ENCODE results near the gene B3GALT2.

B3GALT2 gene

DNA sequence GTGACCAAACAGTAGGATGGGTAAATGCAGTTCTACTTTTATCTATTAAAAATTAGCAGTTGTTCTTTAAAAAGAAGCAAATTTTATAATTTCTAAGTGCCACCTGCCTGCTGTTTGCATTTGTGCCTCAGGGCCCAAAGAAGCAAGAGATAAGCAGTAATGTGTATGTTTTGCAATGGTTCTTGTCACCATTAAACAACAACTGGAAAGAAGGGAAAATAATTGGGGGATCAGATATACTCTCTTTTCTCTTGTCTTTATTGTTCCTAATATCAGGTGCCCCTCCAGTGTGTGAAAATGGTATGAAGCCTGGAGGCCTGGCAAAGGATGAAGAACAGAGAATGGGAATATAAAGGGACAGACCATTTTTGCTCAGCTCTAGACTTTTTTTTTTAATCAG, 9.6 kb downstream of the B3GALT2 start:
- no peak for ATAC-seq (ENCODE audit: insufficient read depth, low read depth)
- no peak overlapping the region for H3K4me3 ChIP-seq (ENCODE audit: low read depth in 1 of 2, low read length in 2 of 2)
- no peak for DNase-seq
- H3K4me2 ChIP-seq (ENCODE audit: insufficient read depth, low read length), result no peak overlapping the region
- peaks cover 14% of the 10 kb centered on the region; the same call in 1 of the 2 replicates for H4K20me1 ChIP-seq (ENCODE audit: insufficient read depth, low read length)
- H3K9me3 ChIP-seq (ENCODE audit: insufficient read depth, low read length, severe bottlenecking), result no peaks in the 10 kb centered on the region
- H3K79me2 ChIP-seq (ENCODE audit: insufficient read depth, low read length), result peaks cover 48% of the 10 kb centered on the region
- 0 out of 2 replicates have a peak, but pooled peaks cover 2% of the 10 kb centered on the region for H3K36me3 ChIP-seq (ENCODE audit: insufficient read depth, low read length)
- H2AFZ ChIP-seq (ENCODE audit: low read depth, low read length), result no peak overlapping the region
- TF ChIP-seq EZH2 (IDR thresholded peaks at IDR 0.05; ENCODE audit: borderline replicate concordance, low read depth, low read length, severe bottlenecking) (no peak), CTCF (IDR thresholded peaks at IDR 0.05; ENCODE audit: borderline replicate concordance, extremely low read depth, low read length, poor library complexity, severe bottlenecking) (no peak)
- H3K27ac ChIP-seq (ENCODE audit: low read length), result no peak overlapping the region
- H3K9ac ChIP-seq (ENCODE audit: low read depth, low read length), result no peak overlapping the region
- no peaks in the 10 kb centered on the region for H3K4me1 ChIP-seq (ENCODE audit: insufficient read depth, low read length)
- no peaks in the 10 kb centered on the region for H3K27me3 ChIP-seq (ENCODE audit: insufficient read depth, low read length, poor library complexity)

DNA sequence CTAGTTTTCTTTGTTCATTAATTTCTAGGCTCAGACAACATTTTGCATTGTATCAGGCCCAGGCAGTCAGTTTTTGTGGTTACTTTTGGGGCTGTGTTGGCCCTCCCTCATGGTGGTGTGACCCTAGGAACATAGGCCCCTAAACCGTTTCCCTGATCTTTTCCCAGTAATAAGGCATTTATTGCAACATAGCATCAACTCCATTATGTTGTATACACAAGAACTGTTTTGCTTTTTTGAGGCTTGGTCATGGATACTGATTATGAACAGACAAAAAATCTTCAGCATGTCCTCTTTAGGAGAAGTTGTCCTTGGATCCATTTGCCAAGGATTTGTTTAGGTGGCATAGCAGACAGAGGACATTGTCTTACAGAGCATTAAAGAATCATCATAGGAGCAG, 10.3 kb downstream of the B3GALT2 start:
- Histone ChIP-seq H3K27ac (ENCODE audit: low read length) (no peak overlapping the region), H3K9me3 (ENCODE audit: insufficient read depth, low read length, severe bottlenecking) (no peaks in the 10 kb centered on the region), H3K79me2 (ENCODE audit: insufficient read depth, low read length) (peaks cover 55% of the 10 kb centered on the region), H3K9ac (ENCODE audit: low read depth, low read length) (no peak overlapping the region), H2AFZ (ENCODE audit: low read depth, low read length) (no peak overlapping the region), H4K20me1 (ENCODE audit: insufficient read depth, low read length) (peaks cover 16% of the 10 kb centered on the region; the same call in 1 of the 2 replicates), H3K27me3 (ENCODE audit: insufficient read depth, low read length, poor library complexity) (no peaks in the 10 kb centered on the region), H3K4me2 (ENCODE audit: insufficient read depth, low read length) (no peak overlapping the region), H3K4me1 (ENCODE audit: insufficient read depth, low read length) (no peaks in the 10 kb centered on the region), H3K4me3 (ENCODE audit: low read depth in 1 of 2, low read length in 2 of 2) (no peak overlapping the region), H3K36me3 (ENCODE audit: insufficient read depth, low read length) (0 out of 2 replicates have a peak, but pooled peaks cover 2% of the 10 kb centered on the region)
- TF ChIP-seq CTCF (IDR thresholded peaks at IDR 0.05; ENCODE audit: borderline replicate concordance, extremely low read depth, low read length, poor library complexity, severe bottlenecking) (no peak), EZH2 (IDR thresholded peaks at IDR 0.05; ENCODE audit: borderline replicate concordance, low read depth, low read length, severe bottlenecking) (no peak)
- no peak for ATAC-seq (ENCODE audit: insufficient read depth, low read depth)
- DNase-seq, result no peak

- Histone ChIP-seq H3K4me2 (ENCODE audit: insufficient read depth, low read length) (no peak overlapping the region), H3K9ac (ENCODE audit: low read depth, low read length) (no peak overlapping the region), H3K79me2 (ENCODE audit: insufficient read depth, low read length) (peaks cover 19% of the 10 kb centered on the region), H3K27me3 (ENCODE audit: insufficient read depth, low read length, poor library complexity) (no peaks in the 10 kb centered on the region), H3K36me3 (ENCODE audit: insufficient read depth, low read length) (peaks cover 39% of the 10 kb centered on the region), H4K20me1 (ENCODE audit: insufficient read depth, low read length) (peaks cover 2% of the 10 kb centered on the region; the same call in 1 of the 2 replicates), H2AFZ (ENCODE audit: low read depth, low read length) (no peak overlapping the region), H3K4me1 (ENCODE audit: insufficient read depth, low read length) (no peaks in the 10 kb centered on the region; the same call in 1 of the 2 replicates), H3K4me3 (ENCODE audit: low read depth in 1 of 2, low read length in 2 of 2) (no peak overlapping the region), H3K9me3 (ENCODE audit: insufficient read depth, low read length, severe bottlenecking) (no peaks in the 10 kb centered on the region), H3K27ac (ENCODE audit: low read length) (no peak overlapping the region)
- TF ChIP-seq EZH2 (IDR thresholded peaks at IDR 0.05; ENCODE audit: borderline replicate concordance, low read depth, low read length, severe bottlenecking) (no peak), CTCF (IDR thresholded peaks at IDR 0.05; ENCODE audit: borderline replicate concordance, extremely low read depth, low read length, poor library complexity, severe bottlenecking) (no peak)
- DNase-seq (no peak), ATAC-seq (ENCODE audit: insufficient read depth, low read depth) (no peak)
Measured at GRCh38 chr1:193157360-193157759, 29.1 kb downstream of the B3GALT2 start.

DNA sequence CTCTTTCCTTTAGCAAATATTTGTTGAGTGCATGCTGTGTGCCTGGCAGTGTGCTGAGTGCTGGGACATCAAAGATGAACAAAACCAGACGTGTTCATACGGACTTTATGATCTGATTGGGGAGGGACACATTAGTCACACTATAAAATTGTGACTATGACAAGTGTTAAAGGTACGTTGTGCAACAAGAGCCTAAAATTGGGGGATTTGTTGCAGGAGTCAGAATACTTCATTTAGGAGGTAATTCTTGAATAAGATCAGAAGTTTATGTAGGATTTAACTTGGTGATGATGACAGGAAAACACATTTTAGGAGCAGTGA, 29.6 kb downstream of the B3GALT2 start:
- ATAC-seq (ENCODE audit: insufficient read depth, low read depth) (no peak), DNase-seq (no peak)
- H3K27me3 ChIP-seq (ENCODE audit: insufficient read depth, low read length, poor library complexity), result no peaks in the 10 kb centered on the region
- no peak overlapping the region for H2AFZ ChIP-seq (ENCODE audit: low read depth, low read length)
- no peaks in the 10 kb centered on the region; the same call in 1 of the 2 replicates for H3K4me1 ChIP-seq (ENCODE audit: insufficient read depth, low read length)
- H3K9ac ChIP-seq (ENCODE audit: low read depth, low read length), result no peak overlapping the region
- H3K79me2 ChIP-seq (ENCODE audit: insufficient read depth, low read length), result peaks cover 19% of the 10 kb centered on the region
- no peaks in the 10 kb centered on the region; the same call in 1 of the 2 replicates for H4K20me1 ChIP-seq (ENCODE audit: insufficient read depth, low read length)
- no peak overlapping the region for H3K4me2 ChIP-seq (ENCODE audit: insufficient read depth, low read length)
- no peak for TF ChIP-seq EZH2 (IDR thresholded peaks at IDR 0.05; ENCODE audit: borderline replicate concordance, low read depth, low read length, severe bottlenecking)
- no peak for TF ChIP-seq CTCF (IDR thresholded peaks at IDR 0.05; ENCODE audit: borderline replicate concordance, extremely low read depth, low read length, poor library complexity, severe bottlenecking)
- H3K9me3 ChIP-seq (ENCODE audit: insufficient read depth, low read length, severe bottlenecking), result no peaks in the 10 kb centered on the region
- H3K36me3 ChIP-seq (ENCODE audit: insufficient read depth, low read length), result peaks cover 45% of the 10 kb centered on the region
- H3K27ac ChIP-seq (ENCODE audit: low read length), result no peak overlapping the region
- no peak overlapping the region for H3K4me3 ChIP-seq (ENCODE audit: low read depth in 1 of 2, low read length in 2 of 2)

Measured in DND-41 (cell line).